HCT116 (cell line): Measurements from ENCODE around the gene KRT81. TPM values are rescaled to one million over a fixed set of nuclear protein-coding genes. Genes with fewer than 3 reads are reported as not detected.

Experiments
- ATAC-seq: fragments of 200-7000 bp; cut with Tn5 transposase; 2 replicates; pipeline ENCODE4 v1.9.1; 2020; ENCODE audit warnings: mild to moderate bottlenecking, moderate library complexity
- BruUV-seq: library from RNA; stranded (reverse); fragments of 400-500 nt; replicated peaks from 2 replicates; lab custom pipeline; 2021; lab: Mats Ljungman, UMichigan
- CTCF ChIA-PET: fragments of 300-600 bp; sonication (Branson Sonifier 250); formaldehyde crosslinking; loops from one replicate; lab custom pipeline; 2021; ENCODE audit warnings: antibody characterized with exemption; lab: Charles Lee
- POLR2A ChIA-PET: fragments of 300-600, 350-600 bp; sonication (Branson Sonifier 250); formaldehyde crosslinking; loops from one replicate; lab custom pipeline; 2021; ENCODE audit warnings: antibody characterized with exemption; lab: Charles Lee
- RAD21 ChIA-PET, 2 experiments: fragments of 300-600 bp; sonication (Branson Sonifier 250); formaldehyde crosslinking; loops; one replicate each; lab custom pipeline; 2023; ENCODE audit warnings: low total read pairs in 2 of 2; ENCODE audit not compliant: uncharacterized antibody in 2 of 2, unreplicated experiment in 2 of 2, low non-redundant PET in 1 of 2; lab: Charles Lee
- DNase-seq: peaks from one replicate; pipeline ENCODE4 v3.0.0-alpha.2; 2010; ENCODE audit warnings: low read depth, low spot score
- H2AFZ ChIP-seq: fragments of 200-600 bp; shearing (Covaris generic), sonication (generic); 2 replicates; pipeline ENCODE4 v1.6.1; 2017; ENCODE audit warnings: low read depth, mixed run types, mixed read lengths, antibody characterized with exemption, low read length; ENCODE audit not compliant: poor library complexity, severe bottlenecking
- H3K27ac ChIP-seq: 2 replicates; pipeline ENCODE4 v1.5.1; 2012; ENCODE audit warnings: low read depth, low read length
- H3K27me3 ChIP-seq: fragments of 200-600 bp; sonication (generic); 2 replicates; pipeline ENCODE4 v1.6.1; 2016; ENCODE audit warnings: mixed run types, low read length, mixed read lengths; ENCODE audit not compliant: insufficient read depth
- H3K36me3 ChIP-seq, 2 experiments: fragments of 200-500 bp in 1 of 2; fragments of 200-600 bp in 1 of 2; sonication (Bioruptor generic) in 1 of 2; sonication (generic) in 1 of 2; 2 replicates each; pipeline versions ENCODE4 v1.5.1 to v1.6.1; 2014 to 2016; ENCODE audit warnings: low read length in 2 of 2, inconsistent platforms in 1 of 2, mixed read lengths in 1 of 2, mixed run types in 1 of 2; ENCODE audit not compliant: insufficient read depth in 2 of 2, control insufficient read depth in 1 of 2
- H3K4me1 ChIP-seq, 2 experiments: fragments of 200-600 bp in 1 of 2; sonication (generic) in 1 of 2; 2 replicates each; pipeline versions ENCODE4 v1.5.1 to v1.6.1; 2012 to 2017; ENCODE audit warnings: low read length in 2 of 2, inconsistent platforms in 1 of 2, mild to moderate bottlenecking in 1 of 2, mixed read lengths in 1 of 2, mixed run types in 1 of 2, moderate library complexity in 1 of 2; ENCODE audit not compliant: insufficient read depth in 2 of 2, control insufficient read depth in 1 of 2
- H3K4me2 ChIP-seq: fragments of 200-600 bp; sonication (generic); 2 replicates; pipeline ENCODE4 v1.6.1; 2017; ENCODE audit warnings: mixed run types, low read length, mixed read lengths
- H3K4me3 ChIP-seq, 2 experiments: fragments of 200-600 bp in 1 of 2; sonication (generic) in 1 of 2; replicated peaks in 1 of 2; 2 replicates each; pipeline ENCODE4 v1.5.1; 2011 to 2016; ENCODE audit warnings: low read length in 2 of 2, control low read depth in 1 of 2, low read depth in 1 of 2, mild to moderate bottlenecking in 1 of 2, mixed read lengths in 1 of 2, mixed run types in 1 of 2
- H3K79me2 ChIP-seq: fragments of 200-600 bp; sonication (generic); 2 replicates; pipeline ENCODE4 v1.6.1; 2017; ENCODE audit warnings: mild to moderate bottlenecking, mixed run types, low read length, moderate library complexity, mixed read lengths; ENCODE audit not compliant: insufficient read depth
- H3K9ac ChIP-seq: fragments of 200-600 bp; sonication (generic); 2 replicates; pipeline ENCODE4 v1.6.1; 2016; ENCODE audit warnings: low read length, mixed read lengths
- H3K9me2 ChIP-seq: fragments of 200-600 bp; sonication (generic), shearing (Covaris generic); 2 replicates; pipeline ENCODE4 v1.6.1; 2017; ENCODE audit warnings: mixed run types, mild to moderate bottlenecking, moderate library complexity; ENCODE audit not compliant: insufficient read depth
- H3K9me3 ChIP-seq, 2 experiments: fragments of 200-500 bp in 1 of 2; fragments of 200-600 bp in 1 of 2; sonication (Bioruptor generic) in 1 of 2; sonication (generic) in 1 of 2; 2 replicates each; pipeline ENCODE4 v1.6.1; 2014 to 2017; ENCODE audit warnings: low read length in 2 of 2, mixed read lengths in 2 of 2, inconsistent platforms in 1 of 2, low read depth in 1 of 2, mild to moderate bottlenecking in 1 of 2, mixed run types in 1 of 2, moderate library complexity in 1 of 2; ENCODE audit not compliant: control insufficient read depth in 1 of 2, insufficient read depth in 1 of 2
- H4K20me1 ChIP-seq: fragments of 200-600 bp; sonication (generic), shearing (Covaris generic); 2 replicates; pipeline ENCODE4 v1.6.1; 2017; ENCODE audit warnings: mixed run types, mild to moderate bottlenecking, moderate library complexity; ENCODE audit not compliant: insufficient read depth
- CBX3 ChIP-seq: IDR thresholded peaks from 2 replicates; pipeline ENCODE4 v1.6.1; 2012; ENCODE audit warnings: low read depth
- EGR1 ChIP-seq: IDR thresholded peaks from 2 replicates; pipeline ENCODE4 v1.6.1; 2012; ENCODE audit warnings: low read depth
- ELF1 ChIP-seq: IDR thresholded peaks from 2 replicates; pipeline ENCODE4 v1.6.1; 2012; ENCODE audit warnings: low read depth, borderline replicate concordance
- FOSL1 ChIP-seq: IDR thresholded peaks from 2 replicates; pipeline ENCODE4 v1.6.1; 2012; ENCODE audit warnings: low read depth
- POLR2A ChIP-seq: IDR thresholded peaks from 2 replicates; pipeline ENCODE4 v1.7.0; 2011; ENCODE audit warnings: borderline replicate concordance; ENCODE audit not compliant: insufficient read depth, insufficient read length; ENCODE audit errors: extremely low read depth
- RAD21 ChIP-seq: IDR thresholded peaks from 2 replicates; pipeline ENCODE4 v1.6.1; 2012; ENCODE audit warnings: low read depth, mild to moderate bottlenecking
- SP1 ChIP-seq: IDR thresholded peaks from 2 replicates; pipeline ENCODE4 v1.6.1; 2012; ENCODE audit warnings: low read depth
- YY1 ChIP-seq: IDR thresholded peaks from 2 replicates; pipeline ENCODE4 v1.6.1; 2011; ENCODE audit warnings: low read length, low read depth, moderate library complexity, mild to moderate bottlenecking; ENCODE audit not compliant: insufficient replicate concordance; ENCODE audit errors: extremely low read depth
- ZFX ChIP-seq: fragments of 450-650 bp; IDR thresholded peaks from 2 replicates; pipeline ENCODE4 v1.6.1; 2017
- ZNF274 ChIP-seq: fragments of 200-500 bp; sonication (Bioruptor generic); IDR thresholded peaks from 2 replicates; pipeline ENCODE4 v1.6.1; 2014; ENCODE audit warnings: mild to moderate bottlenecking, low read depth, low read length, inconsistent platforms
- intact Hi-C: fragments of 100-400 bp; cut with micrococcal nuclease; formaldehyde crosslinking; loops from 2 replicates; pipeline ENCODE4 v1.10.0; 2022
- total RNA-seq: library from RNA; stranded (reverse); gene quantifications from one replicate; pipeline ENCODE4 v1.2.1, GENCODE V29; 2021; ENCODE audit not compliant: unreplicated experiment
- TF ChIP-seq, protein P1 (sequence below): IDR thresholded peaks from 2 replicates; pipeline ENCODE4 v1.6.1; 2012
- TF ChIP-seq, protein P2 (sequence below): IDR thresholded peaks from 2 replicates; pipeline ENCODE4 v1.6.1; 2012
- TF ChIP-seq, protein P3 (sequence below), 3 experiments: fragments of 200-600 bp in 1 of 3; sonication (generic) in 1 of 3; IDR thresholded peaks in 2 of 3; conservative IDR thresholded peaks in 1 of 3; 2 replicates each; pipeline ENCODE4 v1.5.1; 2012 to 2017; ENCODE audit warnings: low read depth in 2 of 3, low read length in 2 of 3, antibody characterized with exemption in 1 of 3, borderline replicate concordance in 1 of 3, control low read depth in 1 of 3, mild to moderate bottlenecking in 1 of 3, mixed read lengths in 1 of 3, mixed run types in 1 of 3, moderate library complexity in 1 of 3; ENCODE audit not compliant: insufficient read depth in 1 of 3
- TF ChIP-seq, protein P4 (sequence below): IDR thresholded peaks from 2 replicates; pipeline ENCODE4 v1.6.1; 2011; ENCODE audit warnings: mild to moderate bottlenecking, low read length, moderate library complexity; ENCODE audit not compliant: insufficient replicate concordance; ENCODE audit errors: extremely low read depth
- TF ChIP-seq, protein P5 (sequence below): IDR thresholded peaks from 2 replicates; pipeline ENCODE4 v1.6.1; 2012; ENCODE audit warnings: low read depth

Gene KRT81
- total RNA-seq, 1 experiment from 2014 or later, result 0.84 TPM

DNA sequence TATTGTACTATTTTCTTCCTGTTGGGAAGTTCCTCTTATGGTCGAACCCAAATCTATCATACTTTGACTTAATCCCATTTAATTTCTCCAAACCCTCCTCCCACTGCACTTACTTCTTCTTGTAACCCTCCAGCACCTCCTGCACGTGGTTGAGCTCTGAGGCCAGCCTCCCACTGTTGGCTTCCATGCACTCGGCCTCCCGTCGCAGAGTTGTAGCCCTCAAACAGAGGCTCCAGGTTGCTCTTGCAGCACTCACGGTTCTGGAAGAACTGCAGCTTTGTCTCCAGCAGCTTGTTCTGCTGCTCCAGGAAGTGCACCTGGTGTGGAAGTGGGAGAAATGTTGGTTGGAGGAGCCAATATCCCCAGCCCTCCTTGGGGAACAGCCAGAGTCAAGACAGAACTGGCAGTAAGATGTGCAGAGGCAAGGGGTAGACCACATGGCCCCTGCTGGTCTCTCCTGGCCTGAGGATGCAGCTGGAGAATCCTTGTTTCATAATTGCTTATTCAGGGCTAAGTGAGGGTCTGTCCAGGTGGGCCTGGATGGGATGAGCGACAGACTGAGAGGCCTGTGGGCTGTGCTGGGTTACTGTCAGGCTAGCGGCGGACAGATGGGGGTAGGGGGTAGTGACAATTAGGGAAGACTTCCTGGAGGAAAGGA lies 35.3 kb downstream of the KRT81 start:
- Histone ChIP-seq H3K79me2 (no peaks in the 10 kb centered on the region), H3K36me3 (no peaks in the 10 kb centered on the region), H3K9me2 (no peaks in the 10 kb centered on the region), H4K20me1 (no peaks in the 10 kb centered on the region), H3K9ac (no peak overlapping the region), H3K27ac (no peak overlapping the region), H3K4me2 (no peak overlapping the region), H3K9me3 (no peaks in the 10 kb centered on the region), H2AFZ (no peak overlapping the region), H3K4me3 (no peak overlapping the region), H3K4me1 (peaks cover 13 to 30% of the 10 kb centered on the region in 2 experiments), H3K27me3 (no peaks in the 10 kb centered on the region)
- BruUV-seq, result no TSS peak
- ATAC-seq, result no peak
- CTCF ChIA-PET, result interaction anchor here (1.3 to 1.6 kb wide), 2 partner anchors 23 to 26 kb away, joined by 3 read pairs; no protein-coding TSS in a partner anchor
- POLR2A ChIA-PET, result interaction anchor here (1.5 kb wide), 1 partner anchor 23 kb away, joined by 3 read pairs; no protein-coding TSS in a partner anchor
- TF ChIP-seq YY1 (no peak), ZNF274 (no peak), RAD21 (no peak), EGR1 (no peak), FOSL1 (no peak), CBX3 (no peak), ZFX (no peak), SP1 (no peak), POLR2A (no peak), ELF1 (no peak)
- TF ChIP-seq, protein P1, sequence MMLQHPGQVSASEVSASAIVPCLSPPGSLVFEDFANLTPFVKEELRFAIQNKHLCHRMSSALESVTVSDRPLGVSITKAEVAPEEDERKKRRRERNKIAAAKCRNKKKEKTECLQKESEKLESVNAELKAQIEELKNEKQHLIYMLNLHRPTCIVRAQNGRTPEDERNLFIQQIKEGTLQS, result no peak
- TF ChIP-seq, protein P2, sequence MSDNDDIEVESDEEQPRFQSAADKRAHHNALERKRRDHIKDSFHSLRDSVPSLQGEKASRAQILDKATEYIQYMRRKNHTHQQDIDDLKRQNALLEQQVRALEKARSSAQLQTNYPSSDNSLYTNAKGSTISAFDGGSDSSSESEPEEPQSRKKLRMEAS, result no peak
- TF ChIP-seq, protein P3, sequence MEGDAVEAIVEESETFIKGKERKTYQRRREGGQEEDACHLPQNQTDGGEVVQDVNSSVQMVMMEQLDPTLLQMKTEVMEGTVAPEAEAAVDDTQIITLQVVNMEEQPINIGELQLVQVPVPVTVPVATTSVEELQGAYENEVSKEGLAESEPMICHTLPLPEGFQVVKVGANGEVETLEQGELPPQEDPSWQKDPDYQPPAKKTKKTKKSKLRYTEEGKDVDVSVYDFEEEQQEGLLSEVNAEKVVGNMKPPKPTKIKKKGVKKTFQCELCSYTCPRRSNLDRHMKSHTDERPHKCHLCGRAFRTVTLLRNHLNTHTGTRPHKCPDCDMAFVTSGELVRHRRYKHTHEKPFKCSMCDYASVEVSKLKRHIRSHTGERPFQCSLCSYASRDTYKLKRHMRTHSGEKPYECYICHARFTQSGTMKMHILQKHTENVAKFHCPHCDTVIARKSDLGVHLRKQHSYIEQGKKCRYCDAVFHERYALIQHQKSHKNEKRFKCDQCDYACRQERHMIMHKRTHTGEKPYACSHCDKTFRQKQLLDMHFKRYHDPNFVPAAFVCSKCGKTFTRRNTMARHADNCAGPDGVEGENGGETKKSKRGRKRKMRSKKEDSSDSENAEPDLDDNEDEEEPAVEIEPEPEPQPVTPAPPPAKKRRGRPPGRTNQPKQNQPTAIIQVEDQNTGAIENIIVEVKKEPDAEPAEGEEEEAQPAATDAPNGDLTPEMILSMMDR (IDR thresholded peaks at IDR 0.05 in 2 of 3, conservative IDR thresholded peaks at IDR 0.05 in 1 of 3; ENCODE audit: borderline replicate concordance in 1 of 3, insufficient read depth in 1 of 3, low read depth in 2 of 3, low read length in 2 of 3), result no peak
- TF ChIP-seq, protein P4, sequence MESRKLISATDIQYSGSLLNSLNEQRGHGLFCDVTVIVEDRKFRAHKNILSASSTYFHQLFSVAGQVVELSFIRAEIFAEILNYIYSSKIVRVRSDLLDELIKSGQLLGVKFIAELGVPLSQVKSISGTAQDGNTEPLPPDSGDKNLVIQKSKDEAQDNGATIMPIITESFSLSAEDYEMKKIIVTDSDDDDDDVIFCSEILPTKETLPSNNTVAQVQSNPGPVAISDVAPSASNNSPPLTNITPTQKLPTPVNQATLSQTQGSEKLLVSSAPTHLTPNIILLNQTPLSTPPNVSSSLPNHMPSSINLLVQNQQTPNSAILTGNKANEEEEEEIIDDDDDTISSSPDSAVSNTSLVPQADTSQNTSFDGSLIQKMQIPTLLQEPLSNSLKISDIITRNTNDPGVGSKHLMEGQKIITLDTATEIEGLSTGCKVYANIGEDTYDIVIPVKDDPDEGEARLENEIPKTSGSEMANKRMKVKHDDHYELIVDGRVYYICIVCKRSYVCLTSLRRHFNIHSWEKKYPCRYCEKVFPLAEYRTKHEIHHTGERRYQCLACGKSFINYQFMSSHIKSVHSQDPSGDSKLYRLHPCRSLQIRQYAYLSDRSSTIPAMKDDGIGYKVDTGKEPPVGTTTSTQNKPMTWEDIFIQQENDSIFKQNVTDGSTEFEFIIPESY, result no peak
- TF ChIP-seq, protein P5, sequence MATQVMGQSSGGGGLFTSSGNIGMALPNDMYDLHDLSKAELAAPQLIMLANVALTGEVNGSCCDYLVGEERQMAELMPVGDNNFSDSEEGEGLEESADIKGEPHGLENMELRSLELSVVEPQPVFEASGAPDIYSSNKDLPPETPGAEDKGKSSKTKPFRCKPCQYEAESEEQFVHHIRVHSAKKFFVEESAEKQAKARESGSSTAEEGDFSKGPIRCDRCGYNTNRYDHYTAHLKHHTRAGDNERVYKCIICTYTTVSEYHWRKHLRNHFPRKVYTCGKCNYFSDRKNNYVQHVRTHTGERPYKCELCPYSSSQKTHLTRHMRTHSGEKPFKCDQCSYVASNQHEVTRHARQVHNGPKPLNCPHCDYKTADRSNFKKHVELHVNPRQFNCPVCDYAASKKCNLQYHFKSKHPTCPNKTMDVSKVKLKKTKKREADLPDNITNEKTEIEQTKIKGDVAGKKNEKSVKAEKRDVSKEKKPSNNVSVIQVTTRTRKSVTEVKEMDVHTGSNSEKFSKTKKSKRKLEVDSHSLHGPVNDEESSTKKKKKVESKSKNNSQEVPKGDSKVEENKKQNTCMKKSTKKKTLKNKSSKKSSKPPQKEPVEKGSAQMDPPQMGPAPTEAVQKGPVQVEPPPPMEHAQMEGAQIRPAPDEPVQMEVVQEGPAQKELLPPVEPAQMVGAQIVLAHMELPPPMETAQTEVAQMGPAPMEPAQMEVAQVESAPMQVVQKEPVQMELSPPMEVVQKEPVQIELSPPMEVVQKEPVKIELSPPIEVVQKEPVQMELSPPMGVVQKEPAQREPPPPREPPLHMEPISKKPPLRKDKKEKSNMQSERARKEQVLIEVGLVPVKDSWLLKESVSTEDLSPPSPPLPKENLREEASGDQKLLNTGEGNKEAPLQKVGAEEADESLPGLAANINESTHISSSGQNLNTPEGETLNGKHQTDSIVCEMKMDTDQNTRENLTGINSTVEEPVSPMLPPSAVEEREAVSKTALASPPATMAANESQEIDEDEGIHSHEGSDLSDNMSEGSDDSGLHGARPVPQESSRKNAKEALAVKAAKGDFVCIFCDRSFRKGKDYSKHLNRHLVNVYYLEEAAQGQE, result no peak
- RAD21 ChIA-PET, result no interaction called here
- intact Hi-C loops, result no loop called here
- no peak for DNase-seq
